Measurements from ENCODE around the gene CLEC2L. TPM values are rescaled to one million over a fixed set of nuclear protein-coding genes. Genes with fewer than 3 reads are reported as not detected.

Gene CLEC2L
- total RNA-seq, 1 experiment from 2014 or later: not detected

DNA sequence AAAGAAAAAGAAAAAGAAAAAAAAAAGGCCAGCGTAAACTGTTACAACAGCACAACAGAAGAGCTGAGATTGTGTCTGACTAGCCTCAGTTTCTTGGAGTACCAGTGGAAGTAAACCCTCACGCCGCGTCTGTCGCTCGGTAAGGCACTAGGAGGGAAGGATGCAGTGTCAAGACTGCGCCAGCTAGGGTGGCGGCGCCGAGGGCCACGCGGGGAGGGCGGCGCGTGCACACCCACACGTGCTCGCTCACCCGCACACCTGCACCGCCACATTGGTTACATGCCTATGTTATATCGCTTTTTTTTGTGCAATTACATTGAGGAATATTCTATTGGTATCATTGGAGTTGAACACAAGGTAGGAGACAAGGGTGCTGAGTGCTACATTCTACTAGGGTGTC is 48.2 kb downstream of the CLEC2L start:
- Histone ChIP-seq H3K79me2 (ENCODE audit: insufficient read depth, low read length) (no peaks in the 10 kb centered on the region), H3K27me3 (ENCODE audit: insufficient read depth, low read length) (no peaks in the 10 kb centered on the region), H3K4me1 (ENCODE audit: control insufficient read depth in 1 of 2, insufficient read depth in 2 of 2, low read length in 2 of 2) (no peaks in the 10 kb centered on the region), H3K36me3 (ENCODE audit: control insufficient read depth in 1 of 2, insufficient read depth in 2 of 2, low read length in 2 of 2) (no peaks in the 10 kb centered on the region; a peak in 1 of 4 replicates), H3K9ac (ENCODE audit: low read length) (no peak overlapping the region), H3K9me2 (ENCODE audit: insufficient read depth) (no peaks in the 10 kb centered on the region), H3K27ac (ENCODE audit: low read depth, low read length) (no peak overlapping the region), H3K4me2 (ENCODE audit: low read length) (no peak overlapping the region), H4K20me1 (ENCODE audit: insufficient read depth) (no peaks in the 10 kb centered on the region), H3K4me3 (replicated peaks in 1 of 2; ENCODE audit: low read depth in 1 of 2, low read length in 2 of 2) (no peak overlapping the region), H3K9me3 (ENCODE audit: control insufficient read depth in 1 of 2, insufficient read depth in 1 of 2, low read depth in 1 of 2, low read length in 2 of 2) (no peaks in the 10 kb centered on the region), H2AFZ (ENCODE audit: low read depth, low read length, poor library complexity, severe bottlenecking) (no peak overlapping the region)
- DNase-seq (ENCODE audit: low read depth, low spot score) (no peak), ATAC-seq (no peak)
- ChIA-PET CTCF (no interaction called here), POLR2A (no interaction called here), RAD21 (ENCODE audit: low non-redundant PET in 1 of 2, low total read pairs in 2 of 2, uncharacterized antibody in 2 of 2, unreplicated experiment in 2 of 2) (no interaction called here)
- intact Hi-C loops (cut with micrococcal nuclease): no loop called here
- BruUV-seq (replicated peaks): no TSS peak
- TF ChIP-seq, protein P1, sequence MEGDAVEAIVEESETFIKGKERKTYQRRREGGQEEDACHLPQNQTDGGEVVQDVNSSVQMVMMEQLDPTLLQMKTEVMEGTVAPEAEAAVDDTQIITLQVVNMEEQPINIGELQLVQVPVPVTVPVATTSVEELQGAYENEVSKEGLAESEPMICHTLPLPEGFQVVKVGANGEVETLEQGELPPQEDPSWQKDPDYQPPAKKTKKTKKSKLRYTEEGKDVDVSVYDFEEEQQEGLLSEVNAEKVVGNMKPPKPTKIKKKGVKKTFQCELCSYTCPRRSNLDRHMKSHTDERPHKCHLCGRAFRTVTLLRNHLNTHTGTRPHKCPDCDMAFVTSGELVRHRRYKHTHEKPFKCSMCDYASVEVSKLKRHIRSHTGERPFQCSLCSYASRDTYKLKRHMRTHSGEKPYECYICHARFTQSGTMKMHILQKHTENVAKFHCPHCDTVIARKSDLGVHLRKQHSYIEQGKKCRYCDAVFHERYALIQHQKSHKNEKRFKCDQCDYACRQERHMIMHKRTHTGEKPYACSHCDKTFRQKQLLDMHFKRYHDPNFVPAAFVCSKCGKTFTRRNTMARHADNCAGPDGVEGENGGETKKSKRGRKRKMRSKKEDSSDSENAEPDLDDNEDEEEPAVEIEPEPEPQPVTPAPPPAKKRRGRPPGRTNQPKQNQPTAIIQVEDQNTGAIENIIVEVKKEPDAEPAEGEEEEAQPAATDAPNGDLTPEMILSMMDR (IDR thresholded peaks at IDR 0.05 in 2 of 3, conservative IDR thresholded peaks at IDR 0.05 in 1 of 3; ENCODE audit: borderline replicate concordance in 1 of 3, insufficient read depth in 1 of 3, low read depth in 2 of 3, low read length in 2 of 3): no peak
- TF ChIP-seq POLR2A (IDR thresholded peaks at IDR 0.05; ENCODE audit: borderline replicate concordance, extremely low read depth, insufficient read depth, insufficient read length) (no peak), CEBPB (IDR thresholded peaks at IDR 0.05; ENCODE audit: low read depth) (no peak), EZH2 (IDR thresholded peaks at IDR 0.05) (no peak), SP1 (IDR thresholded peaks at IDR 0.05; ENCODE audit: low read depth) (no peak), FOSL1 (IDR thresholded peaks at IDR 0.05; ENCODE audit: low read depth) (no peak), RAD21 (IDR thresholded peaks at IDR 0.05; ENCODE audit: low read depth) (no peak), SRF (IDR thresholded peaks at IDR 0.05; ENCODE audit: low read depth) (no peak), ZFX (IDR thresholded peaks at IDR 0.05) (no peak), EZH2phosphoT487 (IDR thresholded peaks at IDR 0.05; ENCODE audit: borderline replicate concordance) (no peak), JUND (IDR thresholded peaks at IDR 0.05) (no peak)
- TF ChIP-seq, protein P2, sequence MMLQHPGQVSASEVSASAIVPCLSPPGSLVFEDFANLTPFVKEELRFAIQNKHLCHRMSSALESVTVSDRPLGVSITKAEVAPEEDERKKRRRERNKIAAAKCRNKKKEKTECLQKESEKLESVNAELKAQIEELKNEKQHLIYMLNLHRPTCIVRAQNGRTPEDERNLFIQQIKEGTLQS (IDR thresholded peaks at IDR 0.05): no peak
- TF ChIP-seq, protein P3, sequence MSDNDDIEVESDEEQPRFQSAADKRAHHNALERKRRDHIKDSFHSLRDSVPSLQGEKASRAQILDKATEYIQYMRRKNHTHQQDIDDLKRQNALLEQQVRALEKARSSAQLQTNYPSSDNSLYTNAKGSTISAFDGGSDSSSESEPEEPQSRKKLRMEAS (IDR thresholded peaks at IDR 0.05): no peak

All from HCT116 (cell line).